GM21825 (cell line): ENCODE results near the gene OR2G6.
"Not testable (repeated sequence)": the region's sequence is repeated elsewhere in the genome, so short reads cannot be mapped to it uniquely, and the experiment has no call there.

Experiments used
- ATAC-seq: cut with Tn5 transposase; IDR thresholded peaks from one replicate; pipeline ENCODE4 v1.9.1; 2021; ENCODE audit warnings: mild to moderate bottlenecking, moderate library complexity; ENCODE audit not compliant: unreplicated experiment

Gene OR2G6

DNA sequence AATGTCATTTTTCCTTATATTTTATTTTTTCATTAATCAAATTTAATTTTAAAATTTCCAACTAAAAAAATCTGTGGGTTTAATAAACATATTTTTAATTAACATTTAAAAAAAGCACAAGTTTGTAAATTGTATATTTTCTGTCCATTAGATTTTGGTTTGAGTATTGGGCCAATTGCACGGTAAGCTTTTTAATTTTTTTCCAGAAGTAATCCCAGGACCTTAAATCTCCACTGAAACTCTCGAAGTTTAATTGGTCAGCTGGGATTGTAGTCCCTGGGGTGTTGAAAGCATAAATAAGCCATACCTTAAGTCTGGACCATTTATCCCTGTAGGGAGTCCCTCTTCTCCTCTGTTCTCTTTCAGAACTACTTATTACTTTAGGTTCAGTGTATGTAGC is at the start of gene OR2G6:
Gene OR2G6 (plus strand): TSS at position 301 of the 400 bp plus-strand sequence. CDS start 13,574 bp downstream, outside the sequence.
- not testable (repeated sequence) for ATAC-seq

DNA sequence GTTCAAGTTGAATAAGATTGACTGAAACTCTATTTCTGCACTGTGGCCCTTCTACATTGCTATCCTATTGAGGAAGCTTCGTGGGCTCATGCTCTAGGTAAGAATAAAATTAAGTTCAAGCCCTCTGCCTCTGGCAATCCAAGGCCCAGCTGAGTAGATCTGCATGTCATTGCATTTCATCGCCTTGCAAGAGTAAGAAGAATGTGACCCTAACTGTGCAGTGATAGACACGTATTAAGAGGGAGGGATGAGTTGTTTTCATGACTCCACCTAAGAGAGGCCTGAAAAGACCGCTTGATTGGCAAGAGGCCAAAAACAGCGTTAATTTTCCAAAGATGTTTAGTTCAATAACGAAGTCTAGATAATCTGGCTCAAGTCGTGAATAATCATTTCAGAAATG is 48.8 kb upstream of the OR2G6 start:
- not testable (repeated sequence) for ATAC-seq

DNA sequence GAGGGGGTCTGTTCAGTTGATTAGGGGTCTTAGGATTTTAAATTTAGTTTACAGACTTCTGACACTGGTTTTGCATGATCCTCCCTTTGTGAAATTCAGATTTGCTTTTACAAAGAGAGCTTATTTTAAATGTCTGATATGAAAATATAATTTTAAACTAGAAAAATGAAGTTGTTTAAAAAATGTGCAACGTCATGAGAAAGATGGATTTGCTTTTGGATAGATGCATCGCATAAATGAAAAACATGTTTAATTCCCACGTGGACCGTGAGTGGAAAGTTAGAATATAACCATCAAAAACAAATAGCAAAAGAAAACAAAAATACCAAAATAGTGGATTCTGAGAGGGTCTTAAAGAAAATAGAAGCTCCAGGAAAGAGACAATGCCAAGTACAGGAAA is 36.7 kb upstream of the OR2G6 start:
- ATAC-seq: no peak

DNA sequence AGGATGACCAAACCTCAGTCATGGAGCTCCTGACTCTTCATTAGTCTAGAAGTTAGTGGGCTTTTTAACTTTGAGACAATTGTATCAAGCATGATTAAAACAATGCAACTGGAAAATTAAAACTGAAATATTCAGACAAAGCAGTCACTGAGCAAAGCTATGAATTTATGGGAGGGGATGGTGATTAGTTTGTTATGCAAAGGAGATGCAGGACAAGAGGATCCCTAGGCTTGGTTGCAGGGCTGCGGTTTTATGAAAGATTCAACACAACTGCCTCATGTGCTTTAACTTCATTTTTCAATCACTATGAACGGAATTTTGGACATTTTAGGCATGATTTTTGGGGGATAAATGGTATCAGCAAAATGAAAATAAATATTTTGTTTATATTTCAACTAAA is 35.8 kb upstream of the OR2G6 start:
- not testable (repeated sequence) for ATAC-seq

DNA sequence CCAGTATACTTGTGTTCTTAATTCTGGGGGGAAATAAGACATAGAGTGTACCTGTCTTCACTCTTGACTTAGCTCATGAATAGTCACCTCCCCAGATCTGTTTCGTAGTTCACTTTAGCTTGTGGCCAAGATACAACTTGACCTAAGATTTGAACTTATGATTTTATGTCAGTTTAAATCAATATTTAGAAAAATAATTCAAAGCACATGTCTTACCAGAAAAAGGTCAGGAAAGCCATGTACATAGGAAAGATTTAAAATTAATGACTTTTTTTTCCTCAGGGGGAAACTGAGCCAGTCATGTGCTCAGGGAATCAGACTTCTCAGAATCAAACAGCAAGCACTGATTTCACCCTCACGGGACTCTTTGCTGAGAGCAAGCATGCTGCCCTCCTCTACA is 34.8 kb upstream of the OR2G6 start, which contains the start of gene OR2T3:
Gene OR2T3 (plus strand): TSS at position 301 of the 400 bp plus-strand sequence. CDS start 0 bp downstream, at position 301.
- not testable (repeated sequence) for ATAC-seq

DNA sequence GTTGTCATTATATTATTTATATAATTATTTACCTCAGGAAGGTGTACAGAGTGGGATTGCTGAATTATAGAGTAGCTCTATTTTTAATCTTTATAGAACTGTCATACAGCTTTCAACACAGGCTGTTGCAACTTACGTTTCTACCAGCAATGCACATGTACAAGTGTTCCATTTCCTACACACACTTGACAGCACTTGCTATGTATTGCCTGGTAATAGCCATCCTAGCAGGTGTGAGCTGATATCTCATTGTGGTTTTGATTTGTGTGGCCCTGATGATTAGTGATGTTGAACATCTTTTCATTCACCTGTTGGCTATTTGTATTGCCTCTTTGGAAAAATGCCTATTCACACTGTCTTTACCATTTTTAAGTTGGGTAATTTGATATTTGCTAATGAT is 32.2 kb upstream of the OR2G6 start:
- peak; percentile 84 for ATAC-seq

DNA sequence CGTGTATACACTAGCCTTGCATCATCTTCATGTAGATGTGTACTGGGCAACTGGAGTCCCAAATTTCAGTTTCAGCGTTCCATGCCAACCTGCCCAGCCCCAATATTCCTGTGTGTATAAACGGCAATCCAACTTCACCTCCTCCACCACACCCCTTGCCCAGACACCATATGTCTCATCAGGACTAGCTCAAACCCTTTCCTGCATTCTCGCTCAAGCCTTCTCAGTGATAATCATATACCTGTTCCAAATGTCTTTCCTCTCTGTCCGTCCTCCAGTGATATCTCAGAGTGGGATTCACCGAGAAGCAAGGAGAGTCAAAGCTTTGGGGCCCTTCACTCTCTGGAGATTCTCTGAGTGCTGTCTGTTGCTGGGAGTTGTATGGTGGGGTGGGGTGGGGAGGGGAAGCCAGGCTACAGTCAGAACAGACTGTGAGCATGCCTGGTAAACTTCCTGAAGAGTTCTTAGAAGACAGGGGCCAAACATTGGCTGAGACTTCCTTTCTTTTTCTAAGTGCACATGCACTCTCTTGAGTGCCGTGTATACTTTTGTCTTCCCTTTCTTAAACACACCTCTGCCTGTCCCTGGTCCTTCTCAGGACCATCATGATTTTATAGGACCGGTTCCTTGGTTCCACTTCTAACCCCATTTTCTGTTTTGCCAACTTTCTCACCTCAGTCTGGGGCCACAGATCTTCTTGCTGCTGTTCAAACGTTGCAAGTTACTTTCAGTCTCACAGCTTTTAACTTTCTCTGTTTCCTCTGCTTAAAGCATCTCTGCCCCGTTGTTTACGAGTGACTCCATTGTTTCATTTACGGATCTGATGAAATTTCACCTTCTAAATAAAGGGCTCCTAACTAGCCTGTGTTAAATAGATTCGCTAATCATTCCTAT is 25.9 kb upstream of the OR2G6 start:
- ATAC-seq: not testable (repeated sequence)

DNA sequence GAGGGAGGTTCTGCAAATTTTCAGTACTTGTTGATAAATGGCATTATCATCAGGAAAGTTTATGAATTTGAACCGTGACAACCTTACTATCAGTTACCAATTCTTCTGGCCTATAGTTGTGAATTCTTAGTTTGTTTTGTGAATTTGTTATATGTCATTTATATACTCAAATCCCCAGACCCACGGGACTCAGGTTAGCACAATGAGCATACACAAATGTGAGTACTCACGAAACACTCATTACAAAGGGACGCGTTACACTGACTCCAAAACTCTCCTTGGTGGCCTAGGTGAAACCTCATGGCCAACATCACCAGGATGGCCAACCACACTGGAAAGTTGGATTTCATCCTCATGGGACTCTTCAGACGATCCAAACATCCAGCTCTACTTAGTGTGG is 19.6 kb upstream of the OR2G6 start, which contains the start of gene OR2T5:
Gene OR2T5 (plus strand): TSS at position 301 of the 400 bp plus-strand sequence. CDS start 0 bp downstream, at position 301.
- ATAC-seq: not testable (repeated sequence)

DNA sequence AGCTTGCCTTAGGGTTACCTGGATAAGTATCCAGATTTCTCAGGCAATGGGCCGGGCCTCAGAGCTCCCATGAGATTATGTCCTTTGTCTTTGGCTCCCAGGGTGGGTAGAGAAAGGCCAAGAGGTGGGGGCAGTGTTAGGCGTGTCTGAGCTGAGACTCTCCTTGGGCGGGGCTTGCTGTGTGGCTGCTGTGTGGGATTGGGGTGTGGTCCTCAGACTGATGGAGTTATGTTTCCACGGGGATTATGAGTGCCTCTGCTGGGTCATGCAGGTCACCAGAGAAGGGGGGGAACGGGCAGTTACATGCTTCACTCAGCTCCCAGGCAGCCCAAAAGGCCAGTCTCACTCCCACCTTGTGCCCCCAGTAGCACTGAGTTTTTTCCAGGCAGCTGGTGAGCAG is 11.2 kb upstream of the OR2G6 start:
- not testable (repeated sequence) for ATAC-seq

DNA sequence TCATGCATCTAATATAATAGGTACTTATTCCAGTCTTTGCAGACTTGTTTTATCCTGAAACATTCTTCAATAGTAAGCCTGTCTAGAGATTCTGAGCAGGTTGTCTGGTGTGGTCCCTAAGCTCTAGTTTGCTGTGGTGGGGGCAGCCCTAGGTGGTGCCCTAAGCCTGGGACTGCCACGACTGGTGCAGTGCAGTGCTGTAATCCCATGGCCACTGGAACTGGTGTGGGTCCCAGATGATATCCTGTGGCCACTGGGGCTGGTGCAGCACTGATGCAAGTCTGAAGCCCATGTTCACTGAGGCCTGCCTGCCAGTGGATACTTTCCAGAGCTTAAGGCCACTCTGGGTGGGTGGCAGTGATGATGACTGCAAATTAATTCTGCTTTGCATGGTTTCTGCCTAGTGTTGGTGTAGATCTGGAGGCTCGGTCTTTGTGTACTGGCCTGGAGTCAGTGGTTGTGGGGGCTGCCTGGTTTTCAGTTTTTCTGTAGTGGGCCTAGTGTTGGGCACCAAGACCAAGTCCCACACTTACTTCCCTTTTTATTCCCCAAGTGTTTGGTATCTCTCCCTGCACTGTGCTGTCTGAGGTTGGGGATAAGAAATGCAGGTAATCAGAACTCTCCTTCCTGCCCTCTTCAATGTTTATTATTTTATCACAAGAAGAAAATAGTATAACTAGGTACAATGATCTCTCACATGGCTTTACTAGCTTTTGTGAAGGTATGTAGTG is 7.4 kb upstream of the OR2G6 start:
- ATAC-seq: not testable (repeated sequence)

DNA sequence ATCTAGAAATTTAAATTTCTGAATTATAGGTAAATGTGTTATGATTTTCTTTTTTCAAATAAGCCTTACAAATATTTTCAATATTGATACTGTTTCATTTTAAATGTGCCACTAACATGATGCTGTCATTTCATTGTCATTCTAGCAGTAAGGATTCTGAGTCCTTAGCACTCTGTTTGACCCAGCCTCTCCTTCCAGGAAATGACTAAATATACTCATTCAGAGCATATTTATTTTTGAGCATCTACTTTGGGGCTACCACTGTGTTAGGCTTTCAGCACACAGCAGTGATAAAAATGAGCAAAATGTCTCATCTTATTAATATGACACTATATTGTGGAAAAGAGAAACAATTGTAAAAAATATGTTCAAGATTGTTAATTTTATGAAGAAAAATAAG is 2.3 kb downstream of the OR2G6 start:
- not testable (repeated sequence) for ATAC-seq

DNA sequence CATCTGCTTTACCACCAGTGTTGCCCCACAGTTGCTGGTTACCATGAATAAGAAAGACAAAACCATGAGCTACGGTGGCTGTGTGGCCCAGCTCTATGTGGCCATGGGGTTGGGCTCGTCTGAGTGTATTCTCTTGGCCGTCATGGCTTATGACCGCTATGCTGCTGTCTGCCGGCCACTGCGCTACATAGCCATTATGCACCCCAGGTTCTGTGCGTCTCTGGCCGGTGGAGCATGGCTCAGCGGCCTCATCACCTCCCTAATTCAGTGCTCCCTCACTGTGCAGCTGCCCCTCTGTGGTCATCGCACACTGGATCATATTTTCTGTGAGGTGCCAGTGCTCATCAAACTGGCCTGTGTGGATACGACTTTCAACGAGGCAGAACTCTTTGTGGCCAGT is 14.0 kb downstream of the OR2G6 start:
- no peak for ATAC-seq

DNA sequence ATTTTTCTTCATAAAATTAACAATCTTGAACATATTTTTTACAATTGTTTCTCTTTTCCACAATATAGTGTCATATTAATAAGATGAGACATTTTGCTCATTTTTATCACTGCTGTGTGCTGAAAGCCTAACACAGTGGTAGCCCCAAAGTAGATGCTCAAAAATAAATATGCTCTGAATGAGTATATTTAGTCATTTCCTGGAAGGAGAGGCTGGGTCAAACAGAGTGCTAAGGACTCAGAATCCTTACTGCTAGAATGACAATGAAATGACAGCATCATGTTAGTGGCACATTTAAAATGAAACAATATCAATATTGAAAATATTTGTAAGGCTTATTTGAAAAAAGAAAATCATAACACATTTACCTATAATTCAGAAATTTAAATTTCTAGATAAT is 29.6 kb downstream of the OR2G6 start:
- ATAC-seq: not testable (repeated sequence)

DNA sequence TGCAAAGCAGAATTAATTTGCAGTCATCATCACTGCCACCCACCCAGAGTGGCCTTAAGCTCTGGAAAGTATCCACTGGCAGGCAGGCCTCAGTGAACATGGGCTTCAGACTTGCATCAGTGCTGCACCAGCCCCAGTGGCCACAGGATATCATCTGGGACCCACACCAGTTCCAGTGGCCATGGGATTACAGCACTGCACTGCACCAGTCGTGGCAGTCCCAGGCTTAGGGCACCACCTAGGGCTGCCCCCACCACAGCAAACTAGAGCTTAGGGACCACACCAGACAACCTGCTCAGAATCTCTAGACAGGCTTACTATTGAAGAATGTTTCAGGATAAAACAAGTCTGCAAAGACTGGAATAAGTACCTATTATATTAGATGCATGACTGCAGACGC is 39.5 kb downstream of the OR2G6 start:
- not testable (repeated sequence) for ATAC-seq

DNA sequence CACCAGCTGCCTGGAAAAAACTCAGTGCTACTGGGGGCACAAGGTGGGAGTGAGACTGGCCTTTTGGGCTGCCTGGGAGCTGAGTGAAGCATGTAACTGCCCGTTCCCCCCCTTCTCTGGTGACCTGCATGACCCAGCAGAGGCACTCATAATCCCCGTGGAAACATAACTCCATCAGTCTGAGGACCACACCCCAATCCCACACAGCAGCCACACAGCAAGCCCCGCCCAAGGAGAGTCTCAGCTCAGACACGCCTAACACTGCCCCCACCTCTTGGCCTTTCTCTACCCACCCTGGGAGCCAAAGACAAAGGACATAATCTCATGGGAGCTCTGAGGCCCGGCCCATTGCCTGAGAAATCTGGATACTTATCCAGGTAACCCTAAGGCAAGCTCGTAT is 43.2 kb downstream of the OR2G6 start:
- ATAC-seq: not testable (repeated sequence)

DNA sequence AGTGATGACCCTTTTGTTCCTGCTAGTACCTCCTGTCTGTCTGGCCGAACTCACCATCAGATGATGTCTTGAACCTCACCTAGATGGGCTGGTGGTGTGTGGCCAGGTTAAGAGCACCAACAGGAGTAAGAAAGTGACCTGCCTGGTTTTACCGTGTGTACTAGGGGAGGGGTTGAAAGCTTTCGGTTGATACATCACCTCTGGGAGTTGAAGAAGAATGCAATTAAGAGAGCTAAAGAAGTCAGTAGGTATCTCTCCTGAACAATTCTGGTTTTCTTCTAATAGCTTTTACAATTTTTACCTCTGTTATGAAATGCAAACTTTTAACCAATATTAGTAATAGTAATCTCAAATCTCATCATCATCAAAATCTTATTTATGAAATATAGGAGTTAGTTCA is 54.8 kb downstream of the OR2G6 start, which contains the start of gene OR2T29:
Gene OR2T29 (minus strand): TSS at position 101 of the 400 bp plus-strand sequence. CDS start 3,281 bp downstream, outside the sequence.
- not testable (repeated sequence) for ATAC-seq

DNA sequence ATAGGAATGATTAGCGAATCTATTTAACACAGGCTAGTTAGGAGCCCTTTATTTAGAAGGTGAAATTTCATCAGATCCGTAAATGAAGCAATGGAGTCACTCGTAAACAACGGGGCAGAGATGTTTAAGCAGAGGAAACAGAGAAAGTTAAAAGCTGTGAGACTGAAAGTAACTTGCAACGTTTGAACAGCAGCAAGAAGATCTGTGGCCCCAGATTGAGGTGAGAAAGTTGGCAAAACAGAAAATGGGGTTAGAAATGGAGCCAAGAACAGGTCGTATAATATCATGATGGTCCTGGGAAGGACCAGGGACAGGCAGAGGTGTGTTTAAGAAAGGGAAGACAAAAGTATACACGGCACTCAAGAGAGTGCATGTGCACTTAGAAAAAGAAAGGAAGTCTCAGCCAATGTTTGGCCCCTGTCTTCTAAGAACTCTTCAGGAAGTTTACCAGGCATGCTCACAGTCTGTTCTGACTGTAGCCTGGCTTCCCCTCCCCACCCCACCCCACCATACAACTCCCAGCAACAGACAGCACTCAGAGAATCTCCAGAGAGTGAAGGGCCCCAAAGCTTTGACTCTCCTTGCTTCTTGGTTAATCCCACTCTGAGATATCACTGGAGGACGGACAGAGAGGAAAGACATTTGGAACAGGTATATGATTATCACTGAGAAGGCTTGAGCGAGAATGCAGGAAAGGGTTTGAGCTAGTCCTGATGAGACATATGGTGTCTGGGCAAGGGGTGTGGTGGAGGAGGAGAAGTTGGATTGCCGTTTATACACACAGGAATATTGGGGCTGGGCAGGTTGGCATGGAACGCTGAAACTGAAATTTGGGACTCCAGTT is 57.9 kb downstream of the OR2G6 start:
- ATAC-seq: not testable (repeated sequence)

DNA sequence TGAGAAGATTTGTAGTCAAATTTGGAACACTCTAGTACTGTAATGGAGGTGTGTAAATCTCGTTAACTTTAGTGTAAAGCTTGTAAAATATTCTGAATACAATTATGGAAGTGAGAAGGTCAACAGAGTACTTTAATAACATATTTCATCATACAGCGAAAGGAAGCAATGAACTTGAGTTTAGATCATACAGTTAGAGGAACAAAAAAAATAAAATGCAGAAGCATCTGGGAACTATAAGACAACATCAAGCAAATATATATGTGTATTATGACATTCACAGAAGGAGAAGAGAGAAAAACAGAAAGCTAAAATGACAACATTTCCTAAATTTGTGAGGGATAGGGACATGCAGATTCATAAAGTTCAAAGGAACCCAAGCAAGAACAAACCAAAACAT is 61.2 kb downstream of the OR2G6 start:
- ATAC-seq: not testable (repeated sequence)

DNA sequence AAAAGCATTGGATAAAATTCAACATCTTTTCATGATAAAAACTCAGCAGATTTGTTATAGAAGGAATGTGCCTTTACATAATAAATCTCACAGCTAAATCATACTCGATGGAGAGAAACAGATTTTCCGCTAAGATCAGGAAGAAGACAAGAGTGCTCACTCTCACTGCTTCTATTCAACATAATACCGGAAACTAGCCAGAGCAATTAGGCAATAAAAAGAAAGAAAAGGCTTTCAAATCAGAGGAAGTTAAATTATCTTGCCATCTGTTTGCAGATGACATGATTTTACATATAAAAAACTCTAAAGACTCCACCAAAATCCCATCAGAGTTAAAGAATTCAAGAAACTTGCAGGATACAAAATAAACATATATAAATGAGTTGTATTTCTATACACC is 62.9 kb downstream of the OR2G6 start:
- not testable (repeated sequence) for ATAC-seq

DNA sequence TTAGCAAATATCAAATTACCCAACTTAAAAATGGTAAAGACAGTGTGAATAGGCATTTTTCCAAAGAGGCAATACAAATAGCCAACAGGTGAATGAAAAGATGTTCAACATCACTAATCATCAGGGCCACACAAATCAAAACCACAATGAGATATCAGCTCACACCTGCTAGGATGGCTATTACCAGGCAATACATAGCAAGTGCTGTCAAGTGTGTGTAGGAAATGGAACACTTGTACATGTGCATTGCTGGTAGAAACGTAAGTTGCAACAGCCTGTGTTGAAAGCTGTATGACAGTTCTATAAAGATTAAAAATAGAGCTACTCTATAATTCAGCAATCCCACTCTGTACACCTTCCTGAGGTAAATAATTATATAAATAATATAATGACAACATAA is 64.2 kb downstream of the OR2G6 start:
- peak; percentile 90 for ATAC-seq
